HCT116 (cell line): ENCODE results near the gene PRSS33.

Source experiments
- EZH2 ChIP-seq: fragments of 200-600 bp; sonication (generic); IDR thresholded peaks from 2 replicates; pipeline ENCODE4 v1.6.1; 2017; ENCODE audit warnings: antibody characterized with exemption, mixed run types
- FOSL1 ChIP-seq: IDR thresholded peaks from 2 replicates; pipeline ENCODE4 v1.6.1; 2012; ENCODE audit warnings: low read depth
- YY1 ChIP-seq: IDR thresholded peaks from 2 replicates; pipeline ENCODE4 v1.6.1; 2011; ENCODE audit warnings: low read length, low read depth, moderate library complexity, mild to moderate bottlenecking; ENCODE audit not compliant: insufficient replicate concordance; ENCODE audit errors: extremely low read depth
- ZNF274 ChIP-seq: fragments of 200-500 bp; sonication (Bioruptor generic); IDR thresholded peaks from 2 replicates; pipeline ENCODE4 v1.6.1; 2014; ENCODE audit warnings: mild to moderate bottlenecking, low read depth, low read length, inconsistent platforms
- TF ChIP-seq, protein P1 (sequence below), 3 experiments: fragments of 200-600 bp in 1 of 3; sonication (generic) in 1 of 3; IDR thresholded peaks in 2 of 3; conservative IDR thresholded peaks in 1 of 3; 2 replicates each; pipeline ENCODE4 v1.5.1; 2012 to 2017; ENCODE audit warnings: low read depth in 2 of 3, low read length in 2 of 3, antibody characterized with exemption in 1 of 3, borderline replicate concordance in 1 of 3, control low read depth in 1 of 3, mild to moderate bottlenecking in 1 of 3, mixed read lengths in 1 of 3, mixed run types in 1 of 3, moderate library complexity in 1 of 3; ENCODE audit not compliant: insufficient read depth in 1 of 3
- TF ChIP-seq, protein P2 (sequence below): IDR thresholded peaks from 2 replicates; pipeline ENCODE4 v1.6.1; 2012; ENCODE audit warnings: low read depth
- TF ChIP-seq, protein P3 (sequence below): IDR thresholded peaks from 2 replicates; pipeline ENCODE4 v1.6.1; 2012

- TF ChIP-seq ZNF274 = no peak
- TF ChIP-seq, protein P1, sequence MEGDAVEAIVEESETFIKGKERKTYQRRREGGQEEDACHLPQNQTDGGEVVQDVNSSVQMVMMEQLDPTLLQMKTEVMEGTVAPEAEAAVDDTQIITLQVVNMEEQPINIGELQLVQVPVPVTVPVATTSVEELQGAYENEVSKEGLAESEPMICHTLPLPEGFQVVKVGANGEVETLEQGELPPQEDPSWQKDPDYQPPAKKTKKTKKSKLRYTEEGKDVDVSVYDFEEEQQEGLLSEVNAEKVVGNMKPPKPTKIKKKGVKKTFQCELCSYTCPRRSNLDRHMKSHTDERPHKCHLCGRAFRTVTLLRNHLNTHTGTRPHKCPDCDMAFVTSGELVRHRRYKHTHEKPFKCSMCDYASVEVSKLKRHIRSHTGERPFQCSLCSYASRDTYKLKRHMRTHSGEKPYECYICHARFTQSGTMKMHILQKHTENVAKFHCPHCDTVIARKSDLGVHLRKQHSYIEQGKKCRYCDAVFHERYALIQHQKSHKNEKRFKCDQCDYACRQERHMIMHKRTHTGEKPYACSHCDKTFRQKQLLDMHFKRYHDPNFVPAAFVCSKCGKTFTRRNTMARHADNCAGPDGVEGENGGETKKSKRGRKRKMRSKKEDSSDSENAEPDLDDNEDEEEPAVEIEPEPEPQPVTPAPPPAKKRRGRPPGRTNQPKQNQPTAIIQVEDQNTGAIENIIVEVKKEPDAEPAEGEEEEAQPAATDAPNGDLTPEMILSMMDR (IDR thresholded peaks at IDR 0.05 in 2 of 3, conservative IDR thresholded peaks at IDR 0.05 in 1 of 3; ENCODE audit: borderline replicate concordance in 1 of 3, insufficient read depth in 1 of 3, low read depth in 2 of 3, low read length in 2 of 3) = no peak
- TF ChIP-seq, protein P2, sequence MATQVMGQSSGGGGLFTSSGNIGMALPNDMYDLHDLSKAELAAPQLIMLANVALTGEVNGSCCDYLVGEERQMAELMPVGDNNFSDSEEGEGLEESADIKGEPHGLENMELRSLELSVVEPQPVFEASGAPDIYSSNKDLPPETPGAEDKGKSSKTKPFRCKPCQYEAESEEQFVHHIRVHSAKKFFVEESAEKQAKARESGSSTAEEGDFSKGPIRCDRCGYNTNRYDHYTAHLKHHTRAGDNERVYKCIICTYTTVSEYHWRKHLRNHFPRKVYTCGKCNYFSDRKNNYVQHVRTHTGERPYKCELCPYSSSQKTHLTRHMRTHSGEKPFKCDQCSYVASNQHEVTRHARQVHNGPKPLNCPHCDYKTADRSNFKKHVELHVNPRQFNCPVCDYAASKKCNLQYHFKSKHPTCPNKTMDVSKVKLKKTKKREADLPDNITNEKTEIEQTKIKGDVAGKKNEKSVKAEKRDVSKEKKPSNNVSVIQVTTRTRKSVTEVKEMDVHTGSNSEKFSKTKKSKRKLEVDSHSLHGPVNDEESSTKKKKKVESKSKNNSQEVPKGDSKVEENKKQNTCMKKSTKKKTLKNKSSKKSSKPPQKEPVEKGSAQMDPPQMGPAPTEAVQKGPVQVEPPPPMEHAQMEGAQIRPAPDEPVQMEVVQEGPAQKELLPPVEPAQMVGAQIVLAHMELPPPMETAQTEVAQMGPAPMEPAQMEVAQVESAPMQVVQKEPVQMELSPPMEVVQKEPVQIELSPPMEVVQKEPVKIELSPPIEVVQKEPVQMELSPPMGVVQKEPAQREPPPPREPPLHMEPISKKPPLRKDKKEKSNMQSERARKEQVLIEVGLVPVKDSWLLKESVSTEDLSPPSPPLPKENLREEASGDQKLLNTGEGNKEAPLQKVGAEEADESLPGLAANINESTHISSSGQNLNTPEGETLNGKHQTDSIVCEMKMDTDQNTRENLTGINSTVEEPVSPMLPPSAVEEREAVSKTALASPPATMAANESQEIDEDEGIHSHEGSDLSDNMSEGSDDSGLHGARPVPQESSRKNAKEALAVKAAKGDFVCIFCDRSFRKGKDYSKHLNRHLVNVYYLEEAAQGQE = no peak
- TF ChIP-seq EZH2 = no peak
- TF ChIP-seq FOSL1 = no peak
- TF ChIP-seq YY1 = no peak
- TF ChIP-seq, protein P3, sequence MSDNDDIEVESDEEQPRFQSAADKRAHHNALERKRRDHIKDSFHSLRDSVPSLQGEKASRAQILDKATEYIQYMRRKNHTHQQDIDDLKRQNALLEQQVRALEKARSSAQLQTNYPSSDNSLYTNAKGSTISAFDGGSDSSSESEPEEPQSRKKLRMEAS = no peak
Observed at GRCh38 chr16:2814551-2815298, 27.4 kb upstream of the PRSS33 start.
